Endothelial cell of umbilical vein (primary cell): ENCODE measurements around the gene MAN2A1.

Experiments used
- CTCF ChIP-seq, 2 donors: IDR thresholded peaks; 1 replicate in 1 of 2; 2 replicates in 1 of 2; pipeline ENCODE4 v1.5.1; 2011; ENCODE audit warnings: low read length in 2 of 2, mild to moderate bottlenecking in 2 of 2, moderate library complexity in 2 of 2, control low read depth in 1 of 2, inconsistent platforms in 1 of 2, low read depth in 1 of 2; ENCODE audit not compliant: insufficient read depth in 1 of 2; ENCODE audit errors: extremely low read depth in 1 of 2
- EZH2 ChIP-seq: IDR thresholded peaks from 2 replicates; pipeline ENCODE4 v1.6.1; 2012; ENCODE audit warnings: borderline replicate concordance, low read depth, mild to moderate bottlenecking, moderate library complexity, low read length, inconsistent platforms; ENCODE audit not compliant: severe bottlenecking
- GATA2 ChIP-seq: IDR thresholded peaks from 2 replicates; pipeline ENCODE4 v1.7.0; 2011; ENCODE audit warnings: low read depth, mild to moderate bottlenecking, moderate library complexity, mixed read lengths, low read length; ENCODE audit not compliant: insufficient read length, insufficient read depth
- MAX ChIP-seq: IDR thresholded peaks from 2 replicates; pipeline ENCODE4 v1.6.1; 2011; ENCODE audit not compliant: insufficient read depth, insufficient read length
- MYC ChIP-seq: IDR thresholded peaks from one replicate; pipeline ENCODE4 v1.6.1; 2011; ENCODE audit warnings: mild to moderate bottlenecking, low read depth, low read length
- POLR2A ChIP-seq: IDR thresholded peaks from 2 replicates; pipeline ENCODE4 v1.6.1; 2012; ENCODE audit warnings: low read depth, mild to moderate bottlenecking, control low read depth, low read length

GRCh38 chr5:109803854-109804253 lies 114.1 kb downstream of the MAN2A1 start:
- TF ChIP-seq POLR2A (no peak), MAX (no peak), CTCF (IDR thresholded peaks at IDR 0.05; ENCODE audit: extremely low read depth in 1 of 2, insufficient read depth in 1 of 2, low read depth in 1 of 2, low read length in 2 of 2) (no peak), GATA2 (no peak), MYC (no peak), EZH2 (no peak)
